Central memory CD4-positive, alpha-beta T cell (primary cell): Measurements from ENCODE around the gene MAGI1.

Experiments
- DNase-seq: peaks from one replicate; pipeline ENCODE4 v3.0.0; 2022

MAGI1 gene

GRCh38 chr3:65655061-65655460 is 383.7 kb downstream of the MAGI1 start:
- DNase-seq = no peak

- DNase-seq = no peak
These were observed 385.0 kb downstream of the MAGI1 start for GRCh38 chr3:65653731-65654130.

GRCh38 chr3:65650247-65650646 is 388.5 kb downstream of the MAGI1 start:
- DNase-seq = no peak

DNA sequence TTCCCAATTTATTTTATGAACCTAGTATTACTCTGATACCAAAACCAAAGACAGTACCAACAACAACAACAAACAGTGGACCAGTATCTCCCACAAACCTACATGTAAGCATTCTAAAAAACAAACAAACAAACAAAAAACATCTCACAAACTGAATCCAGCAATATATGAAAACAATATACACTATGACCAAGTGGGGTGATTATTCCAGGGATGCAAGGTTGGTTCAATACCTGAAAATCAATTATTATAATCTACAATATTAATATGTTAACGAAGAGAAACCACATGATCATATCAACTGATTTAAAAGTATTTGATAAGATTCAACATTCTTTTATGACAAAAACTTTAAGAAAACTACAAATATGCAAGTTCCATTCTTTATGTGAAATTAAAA is 391.3 kb downstream of the MAGI1 start:
- no peak for DNase-seq

GRCh38 chr3:65642883-65643282 is 395.8 kb downstream of the MAGI1 start:
- no peak for DNase-seq

DNA sequence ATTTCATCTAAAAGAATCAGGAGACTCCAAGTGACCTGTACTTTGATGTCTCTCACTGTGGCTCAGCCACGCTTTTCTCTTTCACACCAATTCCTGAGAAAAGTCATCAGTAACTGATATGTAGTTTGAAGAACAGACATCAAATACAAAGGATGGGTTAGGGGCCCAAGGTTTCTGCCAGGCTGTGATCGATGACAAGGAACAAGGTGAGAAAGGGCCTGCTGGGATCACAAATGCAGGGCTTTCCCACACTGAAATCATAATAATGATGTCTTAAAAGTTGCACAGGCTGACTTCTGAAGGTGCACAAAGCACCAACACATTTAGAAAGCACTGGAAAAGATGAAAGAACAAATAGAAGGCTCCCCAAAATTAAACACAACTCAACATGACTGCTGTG is 396.9 kb downstream of the MAGI1 start:
- DNase-seq = no peak

GRCh38 chr3:65641045-65641444 is 397.7 kb downstream of the MAGI1 start:
- no peak for DNase-seq

- no peak for DNase-seq
These were observed 399.3 kb downstream of the MAGI1 start for GRCh38 chr3:65639444-65639843.

GRCh38 chr3:65638301-65638700 is 400.4 kb downstream of the MAGI1 start:
- DNase-seq = no peak

DNA sequence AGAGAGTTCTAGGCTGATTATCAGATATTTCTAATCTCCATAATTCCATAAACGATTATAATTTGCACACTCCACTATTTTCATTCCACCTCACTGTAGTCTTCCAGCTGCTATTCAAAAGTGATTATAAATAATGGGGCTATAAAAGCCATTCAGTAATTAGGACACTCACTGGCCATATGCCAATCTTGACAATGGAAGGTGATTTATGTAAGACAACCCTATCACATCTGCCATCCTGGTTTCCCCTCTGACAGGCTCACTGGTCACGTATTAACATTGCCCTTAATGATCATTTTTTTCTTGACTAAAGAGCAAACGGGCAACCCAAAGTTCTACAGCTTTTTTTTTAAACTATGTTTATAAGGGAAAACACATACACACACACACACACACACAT is 402.4 kb downstream of the MAGI1 start:
- no peak for DNase-seq

- no peak for DNase-seq
These were observed 403.1 kb downstream of the MAGI1 start for GRCh38 chr3:65635657-65636056.

DNA sequence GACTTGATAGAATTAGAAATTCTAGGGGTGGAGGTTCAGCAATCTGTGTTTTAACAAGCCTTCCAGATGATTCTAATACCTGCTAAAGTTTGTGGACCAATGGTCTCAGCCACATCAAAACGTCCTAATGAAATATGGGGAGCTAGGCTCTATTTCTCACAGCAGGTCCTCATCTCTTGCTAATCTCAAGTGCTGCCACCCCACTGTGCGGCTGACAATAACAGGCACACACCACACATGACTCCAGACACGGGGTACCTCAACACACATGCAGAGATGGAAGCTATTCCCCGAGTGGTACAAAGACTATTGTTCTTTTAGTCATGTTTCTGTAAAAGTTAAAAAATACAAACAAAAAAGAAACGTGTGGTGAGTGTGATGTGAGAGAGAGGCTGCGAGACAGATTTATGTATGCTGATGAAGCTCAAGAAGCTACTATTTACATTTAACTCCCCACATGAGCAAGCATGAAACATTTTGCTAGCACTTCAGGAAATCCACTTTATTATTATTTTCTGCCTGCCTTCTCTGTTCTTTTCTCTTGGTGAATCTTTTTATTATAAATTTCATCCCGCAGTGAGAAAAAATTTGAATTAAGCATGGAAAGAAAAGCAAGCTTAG is 405.6 kb downstream of the MAGI1 start:
- DNase-seq = no peak

GRCh38 chr3:65632414-65632813 is 406.3 kb downstream of the MAGI1 start:
- DNase-seq = no peak

DNA sequence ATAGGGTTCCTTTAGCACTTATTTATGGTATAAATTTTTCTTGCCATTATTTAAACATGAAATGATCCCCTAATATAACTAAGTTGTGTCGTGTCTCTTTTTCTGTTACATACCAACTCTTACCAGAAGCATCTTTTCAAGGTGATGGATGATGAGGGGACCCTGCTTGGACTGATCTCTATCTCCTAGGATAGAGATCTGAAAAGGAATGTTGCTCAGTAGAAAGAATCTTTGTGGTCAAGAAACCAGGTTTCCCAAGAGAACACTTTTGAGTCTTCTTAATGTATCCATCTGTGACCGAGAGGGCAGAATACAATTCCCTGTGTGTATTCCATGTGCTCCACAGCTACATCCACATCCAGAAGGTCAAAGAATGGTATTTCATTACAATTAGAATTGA is 409.7 kb downstream of the MAGI1 start:
- DNase-seq = no peak

DNA sequence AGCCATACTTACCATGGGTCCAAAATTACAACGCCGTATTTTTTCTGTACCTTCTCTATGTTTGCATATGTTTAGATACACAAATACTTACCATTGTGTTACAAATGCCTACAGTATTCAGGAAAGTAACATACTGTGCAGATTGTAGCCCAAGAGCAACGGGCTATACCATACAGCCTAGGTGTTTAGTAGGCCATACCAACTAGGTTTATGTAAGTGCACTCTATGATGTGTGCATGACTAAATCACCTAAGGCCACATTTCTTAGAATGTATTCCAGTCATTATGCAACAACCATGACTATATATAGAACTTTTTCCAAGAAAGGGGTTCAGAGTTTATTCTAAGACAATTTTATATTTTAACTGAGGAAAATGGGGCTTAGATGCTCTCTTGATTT is 411.7 kb downstream of the MAGI1 start:
- DNase-seq = no peak

- no peak for DNase-seq
These were observed 413.4 kb downstream of the MAGI1 start for GRCh38 chr3:65625305-65625704.

DNA sequence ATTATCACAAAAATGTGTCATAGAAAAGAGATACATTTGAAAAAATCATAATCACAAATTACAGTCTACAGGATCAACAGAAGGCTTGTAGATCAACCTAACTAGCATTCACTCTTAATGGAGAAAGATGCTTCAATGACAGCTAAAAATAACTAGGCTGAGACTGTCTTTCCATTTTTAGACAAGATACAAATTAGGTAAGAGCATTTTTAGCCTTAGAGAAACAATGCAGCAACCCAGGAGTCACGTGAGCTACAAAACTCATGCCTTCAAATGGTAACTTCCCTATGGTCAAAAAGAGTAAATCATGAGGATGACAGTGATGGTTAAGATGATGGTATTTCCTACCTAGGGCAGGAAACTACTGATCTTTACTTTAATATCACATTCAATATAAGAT is 415.4 kb downstream of the MAGI1 start:
- DNase-seq = no peak

DNA sequence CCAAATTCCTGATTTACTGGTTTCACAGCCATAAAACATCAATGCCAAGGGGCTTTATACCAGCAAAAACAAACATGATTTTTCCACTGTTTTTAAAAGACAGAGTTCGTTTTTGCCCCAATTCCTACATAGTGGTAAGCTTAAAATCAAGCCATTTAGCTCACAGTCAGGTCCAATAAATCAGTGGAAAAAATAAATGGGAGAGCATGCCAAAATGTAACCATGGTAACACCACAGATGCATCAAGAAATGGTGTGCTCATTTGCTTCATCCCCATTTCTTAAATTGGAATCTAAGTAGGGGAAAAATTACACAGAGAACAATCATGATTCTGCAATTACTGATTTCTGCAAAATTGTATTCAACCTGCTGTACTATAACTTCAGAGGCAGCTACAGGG is 418.8 kb downstream of the MAGI1 start:
- no peak for DNase-seq

DNA sequence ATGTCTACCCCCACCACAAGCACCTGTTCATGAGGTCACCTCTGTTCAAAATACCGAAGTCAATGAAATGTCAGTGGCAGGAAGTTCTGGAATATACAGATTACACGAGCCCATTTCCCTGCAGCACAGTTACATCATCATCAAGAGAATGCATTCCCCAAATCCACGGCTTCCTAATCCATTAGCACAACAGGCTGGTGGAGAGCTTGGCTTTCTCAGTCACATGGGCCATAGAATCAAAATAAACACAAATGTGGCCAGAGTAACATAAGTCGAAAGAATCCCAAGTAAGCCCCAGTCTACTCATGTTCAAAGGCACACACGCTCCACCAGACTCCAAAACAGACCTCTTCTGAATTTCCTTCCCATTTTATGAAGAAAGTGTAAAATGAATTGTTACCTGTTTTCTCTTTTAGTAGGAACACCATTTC is 419.3 kb downstream of the MAGI1 start:
- no peak for DNase-seq

- DNase-seq = no peak
These were observed 420.1 kb downstream of the MAGI1 start for GRCh38 chr3:65618599-65618998.

- no peak for DNase-seq
These were observed 420.9 kb downstream of the MAGI1 start for GRCh38 chr3:65617787-65618186.

DNA sequence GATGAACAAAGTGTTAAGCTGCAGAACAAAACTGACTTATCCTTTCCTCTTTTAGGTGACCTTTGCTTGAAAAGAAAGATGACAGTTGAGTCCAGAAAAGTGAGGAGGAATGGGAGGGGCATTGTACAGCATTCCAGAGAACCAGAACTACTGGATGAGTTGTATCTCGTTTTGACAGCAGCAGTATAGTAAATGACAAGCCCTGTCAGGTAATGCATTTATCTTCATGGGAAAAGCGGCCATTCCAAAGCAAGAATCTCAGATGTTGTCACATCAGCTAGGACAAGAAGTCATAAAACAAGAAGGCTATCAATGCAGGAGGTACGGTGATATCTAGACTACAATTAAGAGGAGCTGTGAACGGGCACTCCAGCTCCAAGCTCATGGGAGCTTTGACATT is 421.5 kb downstream of the MAGI1 start:
- no peak for DNase-seq

DNA sequence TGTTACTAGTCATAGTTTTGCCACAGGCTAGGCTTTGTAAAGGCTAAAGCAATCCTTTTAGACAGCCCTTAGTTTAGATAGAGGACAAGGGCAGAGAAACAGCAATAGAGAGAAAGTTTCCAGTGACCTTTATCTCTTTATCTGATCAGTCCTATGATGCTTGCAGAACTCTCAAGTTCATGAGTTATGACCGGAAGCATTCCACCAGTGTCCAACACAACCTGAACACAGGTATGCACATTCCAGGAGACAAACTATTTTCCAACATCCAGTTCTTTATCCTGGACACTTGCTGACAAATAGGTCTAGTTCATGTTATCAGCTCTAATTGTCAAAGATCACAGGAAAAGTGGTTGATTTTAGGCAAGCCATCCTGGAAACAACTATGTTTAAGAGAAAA is 422.2 kb downstream of the MAGI1 start:
- no peak for DNase-seq

GRCh38 chr3:65615329-65615728 is 423.4 kb downstream of the MAGI1 start:
- no peak for DNase-seq

GRCh38 chr3:65614585-65614984 is 424.1 kb downstream of the MAGI1 start:
- DNase-seq = no peak
